Gastrocnemius medialis (tissue), 4 donors: ENCODE measurements around the gene XPO1. TPM values are rescaled to one million over a fixed set of nuclear protein-coding genes. Genes with fewer than 3 reads are reported as not detected.

Experiments used
- ATAC-seq, 2 donors: fragments of 150-250 bp; one replicate each; pipeline ENCODE4 v1.9.1; 2016
- DNase-seq, 2 donors: peaks; one replicate each; pipeline ENCODE4 v3.0.0-alpha.2; 2019
- H3K27ac ChIP-seq, 4 donors: fragments of 200-600 bp; sonication (generic); 1 replicate in 1 of 4; 2 replicates in 3 of 4; pipeline ENCODE4 v1.5.1; 2016 to 2018; ENCODE audit warnings: mild to moderate bottlenecking in 2 of 4, moderate library complexity in 1 of 4
- H3K27me3 ChIP-seq, 3 donors: fragments of 200-600 bp; sonication (generic) in 2 of 3; 1 replicate in 1 of 3; 2 replicates in 2 of 3; pipeline versions ENCODE4 v1.5.1 to v1.6.0; 2016 to 2019; ENCODE audit warnings: mild to moderate bottlenecking in 1 of 3, moderate library complexity in 1 of 3
- H3K36me3 ChIP-seq, 2 donors: fragments of 200-600 bp; sonication (generic) in 1 of 2; one replicate each; pipeline ENCODE4 v1.5.1; 2017 to 2018
- H3K4me1 ChIP-seq, 2 donors: fragments of 200-600 bp; sonication (generic) in 1 of 2; one replicate each; pipeline ENCODE4 v1.5.1; 2016 to 2017; ENCODE audit warnings: mild to moderate bottlenecking in 2 of 2
- H3K4me3 ChIP-seq, 4 donors: fragments of 200-600 bp; sonication (generic) in 3 of 4; 1 replicate in 1 of 4; 2 replicates in 3 of 4; pipeline ENCODE4 v1.5.1; 2016 to 2019; ENCODE audit warnings: mild to moderate bottlenecking in 2 of 4
- H3K9me3 ChIP-seq, 3 donors: fragments of 200-600 bp; sonication (generic) in 2 of 3; 1 replicate in 1 of 3; 2 replicates in 2 of 3; pipeline ENCODE4 v1.5.1; 2016 to 2019
- POLR2A ChIP-seq, 2 donors: fragments of 450-650 bp; IDR thresholded peaks; one replicate each; pipeline ENCODE4 v1.6.1; 2017; ENCODE audit warnings: antibody characterized with exemption in 2 of 2, mild to moderate bottlenecking in 2 of 2, moderate library complexity in 2 of 2
- in situ Hi-C, 4 donors: fragments of 200-750 bp; cut with MboI; loops; one replicate each; pipeline versions ENCODE4 v1.15.0 to v1.8.0; 2017; ENCODE audit warnings: low sequenced_read_pairs in 4 of 4
- intact Hi-C: fragments of 100-400 bp; cut with DNase I; formaldehyde crosslinking; loops from one replicate; pipeline ENCODE4 v1.15.1; 2023; ENCODE audit warnings: low total_unique reads
- total RNA-seq, 4 donors: library from RNA; depleted of rRNA; stranded (reverse); fragments of >200 nt; gene quantifications; one replicate each; pipeline versions ENCODE4 v1.1.0 to v1.2.3, GENCODE V29; 2016
- TF ChIP-seq, protein P1 (sequence below), 5 experiments: fragments of 450-650 bp in 3 of 5; fragments of 200-600 bp in 2 of 5; sonication (generic) in 2 of 5; IDR thresholded peaks in 4 of 5; conservative IDR thresholded peaks in 1 of 5; 1 replicate in 4 of 5; 2 replicates in 1 of 5; pipeline ENCODE4 v1.5.1; 2016 to 2019; ENCODE audit warnings: antibody characterized with exemption in 5 of 5, mild to moderate bottlenecking in 3 of 5, moderate library complexity in 3 of 5

The XPO1 gene
- total RNA-seq, 4 donors from 2014 or later, result 34.3 to 69.1 (median 56.3) TPM

DNA sequence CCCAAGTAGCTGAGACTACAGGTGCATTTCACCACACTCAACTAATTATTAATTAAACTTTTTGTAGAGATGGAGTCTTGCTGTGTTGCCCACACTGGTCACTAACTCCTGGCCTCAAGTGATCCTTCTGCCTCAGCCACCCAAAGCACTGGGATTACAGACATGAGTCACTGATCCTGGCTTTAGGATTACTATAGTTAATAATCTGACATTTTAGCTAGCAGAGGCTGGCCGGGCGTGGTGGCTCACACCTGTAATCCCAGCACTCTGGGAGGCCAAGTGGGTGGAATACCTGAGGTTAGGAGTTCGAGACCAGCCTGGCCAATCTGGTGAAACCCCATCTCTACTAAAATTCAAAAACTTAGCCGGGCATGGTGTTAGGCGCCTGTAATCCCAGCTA lies 106.8 kb downstream of the XPO1 start:
- in situ Hi-C loops, result no loop called here
- peaks cover 38 to 45% of the 10 kb centered on the region in 2 donors for H3K4me1 ChIP-seq
- H3K27me3 ChIP-seq, result no peaks in the 10 kb centered on the region
- no peak for TF ChIP-seq POLR2A (IDR thresholded peaks at IDR 0.05)
- TF ChIP-seq, protein P1, sequence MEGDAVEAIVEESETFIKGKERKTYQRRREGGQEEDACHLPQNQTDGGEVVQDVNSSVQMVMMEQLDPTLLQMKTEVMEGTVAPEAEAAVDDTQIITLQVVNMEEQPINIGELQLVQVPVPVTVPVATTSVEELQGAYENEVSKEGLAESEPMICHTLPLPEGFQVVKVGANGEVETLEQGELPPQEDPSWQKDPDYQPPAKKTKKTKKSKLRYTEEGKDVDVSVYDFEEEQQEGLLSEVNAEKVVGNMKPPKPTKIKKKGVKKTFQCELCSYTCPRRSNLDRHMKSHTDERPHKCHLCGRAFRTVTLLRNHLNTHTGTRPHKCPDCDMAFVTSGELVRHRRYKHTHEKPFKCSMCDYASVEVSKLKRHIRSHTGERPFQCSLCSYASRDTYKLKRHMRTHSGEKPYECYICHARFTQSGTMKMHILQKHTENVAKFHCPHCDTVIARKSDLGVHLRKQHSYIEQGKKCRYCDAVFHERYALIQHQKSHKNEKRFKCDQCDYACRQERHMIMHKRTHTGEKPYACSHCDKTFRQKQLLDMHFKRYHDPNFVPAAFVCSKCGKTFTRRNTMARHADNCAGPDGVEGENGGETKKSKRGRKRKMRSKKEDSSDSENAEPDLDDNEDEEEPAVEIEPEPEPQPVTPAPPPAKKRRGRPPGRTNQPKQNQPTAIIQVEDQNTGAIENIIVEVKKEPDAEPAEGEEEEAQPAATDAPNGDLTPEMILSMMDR (IDR thresholded peaks at IDR 0.05 in 4 of 5, conservative IDR thresholded peaks at IDR 0.05 in 1 of 5), result no peak
- intact Hi-C loops, result loop anchor here (5.0 to 10.0 kb wide), 2 partner anchors 106 to 333 kb away; partner anchors contain the start of gene XPO1
- no peaks in the 10 kb centered on the region for H3K36me3 ChIP-seq
- DNase-seq, result no peak
- H3K27ac ChIP-seq, result peak overlapping the region in 1 of 4 donors; percentile 41
- ATAC-seq, result no peak
- H3K4me3 ChIP-seq, result no peak overlapping the region
- no peaks in the 10 kb centered on the region for H3K9me3 ChIP-seq

Other genes starting within 250 kb of the XPO1 start
- gene USP34, start 67.3 kb downstream of the XPO1 start, total RNA-seq, result 100 to 1,000 TPM in 1 of 4 donors, 10 to 100 TPM in 3; 64.5 to 150 (median 76.3) TPM